ENCODE measurements around the gene CASQ2. TPM values are rescaled to one million over a fixed set of nuclear protein-coding genes. Genes with fewer than 3 reads are reported as not detected.

Gene CASQ2
- polyA plus RNA-seq, 2 of the 4 experiments (the other 2 are of a cell fraction), result not detected

- POLR2A ChIA-PET, result no interaction called here
- FAIRE-seq, result no peak
- H3K4me1 ChIP-seq, result no peaks in the 10 kb centered on the region
Observed at GRCh38 chr1:115710859-115711624, 57.5 kb downstream of the CASQ2 start.

GRCh38 chr1:115706587-115707425, 61.7 kb downstream of the CASQ2 start:
- peak in 1 of 2 experiments; percentile 31 for DNase-seq (ENCODE audit: low read depth in 1 of 2, low spot score in 1 of 2)
- no peak for TF ChIP-seq ZSCAN20 (CRISPR knock-in tag; IDR thresholded peaks at IDR 0.05)
- peak; percentile 34; the same call in 1 of the 3 replicates for TF ChIP-seq SMC3 (IDR thresholded peaks at IDR 0.05)
- no peak for TF ChIP-seq EP300 (IDR thresholded peaks at IDR 0.05)
- TF ChIP-seq CTCF (IDR thresholded peaks at IDR 0.05), result peak; percentile 49
- TF ChIP-seq RAD21 (conservative IDR thresholded peaks at IDR 0.05 in 1 of 2, IDR thresholded peaks at IDR 0.05 in 1 of 2), result peak; percentile 39 to 41; a peak in 3 of 5 replicates
- no peak for TF ChIP-seq HOXB5 (CRISPR knock-in tag; IDR thresholded peaks at IDR 0.05)
- ChIA-PET POLR2A (no interaction called here), CTCF (interaction anchor here (0.6 to 3.7 kb wide), 27 partner anchors 8 to 569 kb away, joined by 3 to 29 read pairs (median 4); no protein-coding TSS in a partner anchor)
- FAIRE-seq, result no peak
- peak; percentile 59 to 78; a peak in 5 of 6 replicates for ATAC-seq
- no peaks in the 10 kb centered on the region for H3K9me3 ChIP-seq
- H3K4me2 ChIP-seq, result no peak overlapping the region
- no peaks in the 10 kb centered on the region for H3K4me1 ChIP-seq
- WGBS (ENCODE audit: missing lambda C conversion rate), result 46% methylated on average over 8 of the region's 8 CpGs
- no peak overlapping the region for H3K27ac ChIP-seq
- no peak overlapping the region for H3K4me3 ChIP-seq

More at GRCh38 chr1:115710859-115711624, 57.5 kb downstream of the CASQ2 start:
- DNase-seq (ENCODE audit: low read depth in 1 of 2, low spot score in 1 of 2) (peak in 1 of 2 experiments; percentile 2), ATAC-seq (no peak)
- CTCF ChIA-PET, result interaction anchor here (1.0 to 1.2 kb wide), 3 partner anchors 24 to 428 kb away, joined by 3 read pairs; no protein-coding TSS in a partner anchor
- no peaks in the 10 kb centered on the region for H3K9me3 ChIP-seq
- no peak overlapping the region for H3K27ac ChIP-seq
- 30% methylated on average over 5 of the region's 9 CpGs for WGBS (ENCODE audit: missing lambda C conversion rate)
- TF ChIP-seq ZC3H11A (IDR thresholded peaks at IDR 0.05) (no peak), FOSL2 (IDR thresholded peaks at IDR 0.05) (no peak), FOSL2 (CRISPR knock-in tag; IDR thresholded peaks at IDR 0.05) (no peak), FOSB (CRISPR knock-in tag; IDR thresholded peaks at IDR 0.05) (no peak), KDM1A (IDR thresholded peaks at IDR 0.05; ENCODE audit: low read depth) (no peak), RAD21 (conservative IDR thresholded peaks at IDR 0.05 in 1 of 2, IDR thresholded peaks at IDR 0.05 in 1 of 2) (no peak), PHF8 (IDR thresholded peaks at IDR 0.05; ENCODE audit: borderline replicate concordance, low read depth) (no peak), JUNB (IDR thresholded peaks at IDR 0.05) (no peak), RCOR1 (IDR thresholded peaks at IDR 0.05; ENCODE audit: low read depth, low read length) (no peak), SREBF2 (IDR thresholded peaks at IDR 0.05) (no peak), HEYL (CRISPR knock-in tag; IDR thresholded peaks at IDR 0.05) (no peak), EHMT2 (IDR thresholded peaks at IDR 0.05; ENCODE audit: low read depth) (no peak), RNF2 (IDR thresholded peaks at IDR 0.05; ENCODE audit: borderline replicate concordance, low read depth) (no peak), CHD2 (IDR thresholded peaks at IDR 0.05; ENCODE audit: low read length, partially characterized antibody) (no peak), CBX8 (IDR thresholded peaks at IDR 0.05) (no peak)
- TF ChIP-seq, protein P1, sequence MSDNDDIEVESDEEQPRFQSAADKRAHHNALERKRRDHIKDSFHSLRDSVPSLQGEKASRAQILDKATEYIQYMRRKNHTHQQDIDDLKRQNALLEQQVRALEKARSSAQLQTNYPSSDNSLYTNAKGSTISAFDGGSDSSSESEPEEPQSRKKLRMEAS (IDR thresholded peaks at IDR 0.05), result no peak
- TF ChIP-seq, protein P2, sequence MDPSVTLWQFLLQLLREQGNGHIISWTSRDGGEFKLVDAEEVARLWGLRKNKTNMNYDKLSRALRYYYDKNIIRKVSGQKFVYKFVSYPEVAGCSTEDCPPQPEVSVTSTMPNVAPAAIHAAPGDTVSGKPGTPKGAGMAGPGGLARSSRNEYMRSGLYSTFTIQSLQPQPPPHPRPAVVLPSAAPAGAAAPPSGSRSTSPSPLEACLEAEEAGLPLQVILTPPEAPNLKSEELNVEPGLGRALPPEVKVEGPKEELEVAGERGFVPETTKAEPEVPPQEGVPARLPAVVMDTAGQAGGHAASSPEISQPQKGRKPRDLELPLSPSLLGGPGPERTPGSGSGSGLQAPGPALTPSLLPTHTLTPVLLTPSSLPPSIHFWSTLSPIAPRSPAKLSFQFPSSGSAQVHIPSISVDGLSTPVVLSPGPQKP (IDR thresholded peaks at IDR 0.05; ENCODE audit: low read depth, low read length), result no peak
- H3K4me3 ChIP-seq, result no peak overlapping the region
- no peak overlapping the region for H3K4me2 ChIP-seq

Measured in A549 (cell line).